B cell (primary cell): ENCODE measurements around the gene C2CD2L. TPM values are rescaled to one million over a fixed set of nuclear protein-coding genes. Genes with fewer than 3 reads are reported as not detected.

ENCODE experiments used
- ATAC-seq: fragments of 200-7000 bp; cut with Tn5 transposase; one replicate; pipeline ENCODE4 v1.10.0; 2021; ENCODE audit warnings: low read depth, mild to moderate bottlenecking, moderate number of reproducible peaks, moderate library complexity
- CTCF ChIA-PET: fragments of 350-600 bp; sonication (Branson Sonifier 250); formaldehyde crosslinking; loops from one replicate; lab custom pipeline; 2021; ENCODE audit warnings: antibody characterized with exemption, inconsistent platforms; lab: Charles Lee
- POLR2A ChIA-PET: fragments of 350-600 bp; sonication (Branson Sonifier 250); formaldehyde crosslinking; loops from one replicate; lab custom pipeline; 2021; ENCODE audit warnings: antibody characterized with exemption; lab: Charles Lee
- DNase-seq: peaks from one replicate; pipeline ENCODE4 v3.0.0; 2013
- H2AFZ ChIP-seq: 2 replicates; pipeline ENCODE4 v1.6.1; 2012; ENCODE audit warnings: mild to moderate bottlenecking, low read depth, low read length; ENCODE audit not compliant: insufficient read depth, poor library complexity, severe bottlenecking
- H3K27ac ChIP-seq, 2 donors: 1 replicate in 1 of 2; 2 replicates in 1 of 2; pipeline ENCODE4 v1.5.1; 2012 to 2013; ENCODE audit warnings: low read length in 2 of 2, mild to moderate bottlenecking in 2 of 2, moderate library complexity in 1 of 2
- H3K27me3 ChIP-seq, 4 experiments: fragments of 200-600 bp in 1 of 4; sonication (generic) in 1 of 4; replicated peaks in 1 of 4; 1 replicate in 2 of 4; 2 replicates in 2 of 4; pipeline versions ENCODE4 v1.6.1 to v1.7.0; 2013 to 2016; ENCODE audit warnings: low read length in 3 of 4, mild to moderate bottlenecking in 2 of 4, mixed read lengths in 1 of 4, moderate library complexity in 1 of 4; ENCODE audit not compliant: insufficient read depth in 4 of 4, control insufficient read depth in 3 of 4; ENCODE audit errors: control extremely low read depth in 1 of 4
- H3K36me3 ChIP-seq, 2 experiments: replicated peaks in 1 of 2; 1 replicate in 1 of 2; 2 replicates in 1 of 2; pipeline versions ENCODE4 v1.6.1 to v1.7.1; 2013; ENCODE audit warnings: low read length in 1 of 2; ENCODE audit not compliant: insufficient read depth in 2 of 2, control insufficient read depth in 1 of 2; ENCODE audit errors: control extremely low read depth in 1 of 2, extremely low read depth in 1 of 2
- H3K4me1 ChIP-seq, 2 donors: fragments of 200-600 bp in 1 of 2; sonication (generic) in 1 of 2; 1 replicate in 1 of 2; 2 replicates in 1 of 2; pipeline versions ENCODE4 v1.5.1 to v1.6.1; 2013 to 2017; ENCODE audit warnings: low read length in 2 of 2; ENCODE audit not compliant: control insufficient read depth in 2 of 2, insufficient read depth in 2 of 2
- H3K4me2 ChIP-seq: replicated peaks from 2 replicates; pipeline ENCODE3; 2012; ENCODE audit warnings: mild to moderate bottlenecking, low read depth, low read length; ENCODE audit not compliant: poor library complexity, severe bottlenecking
- H3K4me3 ChIP-seq, 5 experiments: fragments of 200-600 bp in 1 of 5; sonication (generic) in 1 of 5; 1 replicate in 3 of 5; 2 replicates in 2 of 5; pipeline versions ENCODE4 v1.5.1 to v1.7.0; 2011 to 2016; ENCODE audit warnings: low read length in 4 of 5, mild to moderate bottlenecking in 4 of 5, low read depth in 2 of 5, control low read depth in 1 of 5, moderate library complexity in 1 of 5; ENCODE audit not compliant: insufficient read depth in 1 of 5; ENCODE audit errors: control extremely low read depth in 1 of 5, extremely low read depth in 1 of 5
- H3K79me2 ChIP-seq: fragments of 200-600 bp; sonication (generic); one replicate; pipeline ENCODE4 v1.6.0; 2016; ENCODE audit warnings: low read length; ENCODE audit not compliant: control insufficient read depth, insufficient read depth
- H3K9ac ChIP-seq: fragments of 200-600 bp; sonication (generic); 2 replicates; pipeline ENCODE4 v1.6.1; 2017; ENCODE audit warnings: mild to moderate bottlenecking, low read length, moderate library complexity
- H3K9me3 ChIP-seq, 3 donors: one replicate each; pipeline versions ENCODE4 v1.6.1 to v1.7.1; 2013; ENCODE audit warnings: low read length in 2 of 3; ENCODE audit not compliant: control insufficient read depth in 2 of 3, insufficient read depth in 1 of 3; ENCODE audit errors: control extremely low read depth in 1 of 3
- H4K20me1 ChIP-seq: 2 replicates; pipeline ENCODE4 v1.6.0; 2012; ENCODE audit warnings: mild to moderate bottlenecking, low read length; ENCODE audit not compliant: insufficient read depth, control insufficient read depth, poor library complexity, severe bottlenecking
- H3K27ac Mint-ChIP-seq: one replicate; pipeline ENCODE4 v1.8.0; 2021; ENCODE audit warnings: mixed read lengths
- H3K27me3 Mint-ChIP-seq: one replicate; pipeline ENCODE4 v1.8.0; 2021; ENCODE audit warnings: mixed read lengths
- H3K4me1 Mint-ChIP-seq: one replicate; pipeline ENCODE4 v1.8.0; 2021; ENCODE audit warnings: mixed read lengths
- H3K4me3 Mint-ChIP-seq: one replicate; pipeline ENCODE4 v1.8.0; 2021; ENCODE audit warnings: mixed read lengths
- H3K9me3 Mint-ChIP-seq: one replicate; pipeline ENCODE4 v1.8.0; 2022; ENCODE audit warnings: mixed read lengths; ENCODE audit not compliant: insufficient read depth
- CTCF ChIP-seq: fragments of 200-600 bp; IDR thresholded peaks from one replicate; pipeline ENCODE4 v1.8.0; 2022; ENCODE audit warnings: antibody characterized with exemption, mild to moderate bottlenecking
- EZH2 ChIP-seq: IDR thresholded peaks from 2 replicates; pipeline ENCODE4 v1.6.1; 2012; ENCODE audit warnings: borderline replicate concordance, low read depth, mild to moderate bottlenecking, moderate library complexity, low read length; ENCODE audit not compliant: insufficient read depth, poor library complexity, severe bottlenecking
- WGBS: methylation state at CpG from one replicate; pipeline ENCODE4 v1.1.5; 2013; ENCODE audit warnings: missing lambda C conversion rate; ENCODE audit not compliant: insufficient coverage; 5-methylcytosine and 5-hydroxymethylcytosine counted together
- intact Hi-C: fragments of 100-400 bp; cut with micrococcal nuclease; formaldehyde crosslinking; loops from one replicate; pipeline ENCODE4 v1.10.0; 2022
- polyA plus RNA-seq: library from polyadenylated mRNA; depleted of rRNA; stranded (reverse); fragments of >200 nt; gene quantifications from 2 replicates; pipeline ENCODE4 v1.2.3, GENCODE V29; 2012
- total RNA-seq, 2 donors: library from RNA; stranded (reverse); fragments of 120-200 nt in 1 of 2; gene quantifications; 1 replicate in 1 of 2; 2 replicates in 1 of 2; pipeline versions ENCODE4 v1.2.3 to v1.2.4, GENCODE V29; 2013 to 2022

The C2CD2L gene
- total and polyA plus RNA-seq, 2 donors (not counting 1 experiment from before 2014, with no cell fraction given) = 9.5 to 17.0 TPM

GRCh38 chr11:119093942-119094815 is 13.0 kb upstream of the C2CD2L start:
- peak overlapping the region; percentile 31 to 91 (median 85) for H3K4me3 ChIP-seq
- no peaks in the 10 kb centered on the region for H3K9me3 ChIP-seq
- peak overlapping the region; percentile 72 for H2AFZ ChIP-seq
- H3K36me3 ChIP-seq = peaks cover 8 to 21% of the 10 kb centered on the region in 2 experiments
- intact Hi-C loops = no loop called here
- no peak for DNase-seq
- peak overlapping the region; percentile 96 for H3K4me3 Mint-ChIP-seq
- CTCF ChIA-PET = interaction anchor here (1.0 to 2.4 kb wide), 10 partner anchors 9 to 230 kb away, joined by 3 to 13 read pairs (median 4); partner anchors contain the start of genes C2CD2L, CBL, HINFP and HMBS
- TF ChIP-seq CTCF (no peak), EZH2 (no peak)
- peaks cover 11% of the 10 kb centered on the region for H4K20me1 ChIP-seq
- peak overlapping the region; percentile 83 for H3K9ac ChIP-seq
- H3K79me2 ChIP-seq = peaks cover 31% of the 10 kb centered on the region
- H3K4me1 Mint-ChIP-seq = peaks cover 45% of the 10 kb centered on the region
- peak overlapping the region; percentile 87 for H3K27ac Mint-ChIP-seq
- H3K27ac ChIP-seq = peak overlapping the region; percentile 69 to 76
- H3K4me1 ChIP-seq = peaks cover 22 to 40% of the 10 kb centered on the region in 2 donors
- H3K27me3 Mint-ChIP-seq = no peaks in the 10 kb centered on the region
- 1% methylated on average over 79 of the region's 81 CpGs for WGBS
- peak overlapping the region; percentile 91 for H3K4me2 ChIP-seq
- no peaks in the 10 kb centered on the region for H3K9me3 Mint-ChIP-seq
- POLR2A ChIA-PET = interaction anchor here (0.7 to 2.3 kb wide), 10 partner anchors 8 to 302 kb away, joined by 3 to 17 read pairs (median 6); partner anchors contain the start of genes C2CD2L, CENATAC, HINFP and HMBS
- ATAC-seq = peak; percentile 3
- no peaks in the 10 kb centered on the region for H3K27me3 ChIP-seq

GRCh38 chr11:119094816-119095065 is 12.4 kb upstream of the C2CD2L start:
- ATAC-seq (peak; percentile 46), DNase-seq (no peak)
- peak overlapping the region; percentile 96 for H3K4me3 Mint-ChIP-seq
- peaks cover 8 to 21% of the 10 kb centered on the region in 2 experiments for H3K36me3 ChIP-seq
- no peaks in the 10 kb centered on the region for H3K9me3 Mint-ChIP-seq
- no peaks in the 10 kb centered on the region for H3K9me3 ChIP-seq
- peak overlapping the region; percentile 72 for H2AFZ ChIP-seq
- TF ChIP-seq EZH2 = no peak
- TF ChIP-seq CTCF = peak; percentile 61
- intact Hi-C loops = loop anchor here (1.0 kb wide), 8 partner anchors 9 to 103 kb away; partner anchors contain the start of genes C2CD2L, HINFP, HYOU1 and RPS25
- peak overlapping the region; percentile 83 for H3K9ac ChIP-seq
- H3K27ac ChIP-seq = peak overlapping the region; percentile 69 to 76
- peaks cover 45% of the 10 kb centered on the region for H3K4me1 Mint-ChIP-seq
- peaks cover 11% of the 10 kb centered on the region for H4K20me1 ChIP-seq
- 0% methylated on average over 19 of the region's 19 CpGs for WGBS
- POLR2A ChIA-PET = interaction anchor here (0.7 to 2.3 kb wide), 10 partner anchors 8 to 302 kb away, joined by 3 to 17 read pairs (median 6); partner anchors contain the start of genes C2CD2L, CENATAC, HINFP and HMBS
- CTCF ChIA-PET = interaction anchor here (0.6 to 2.4 kb wide), 12 partner anchors 9 to 229 kb away, joined by 3 to 13 read pairs (median 4); partner anchors contain the start of genes C2CD2L, CBL, HINFP and HMBS
- peaks cover 22 to 40% of the 10 kb centered on the region in 2 donors for H3K4me1 ChIP-seq
- H3K27me3 Mint-ChIP-seq = no peaks in the 10 kb centered on the region
- H3K79me2 ChIP-seq = peaks cover 31% of the 10 kb centered on the region
- H3K4me2 ChIP-seq = peak overlapping the region; percentile 91
- peak overlapping the region; percentile 42 to 91 (median 85) for H3K4me3 ChIP-seq
- H3K27ac Mint-ChIP-seq = peak overlapping the region; percentile 84
- no peaks in the 10 kb centered on the region for H3K27me3 ChIP-seq
